T-helper 22 cell (primary cell): Measurements from ENCODE around the gene DMRT1.
"Not testable (repeated sequence)": the region's sequence is repeated elsewhere in the genome, so short reads cannot be mapped to it uniquely, and the experiment has no call there.

Experiments used
- DNase-seq: peaks from one replicate; pipeline ENCODE4 v3.0.0-alpha.2; 2020; ENCODE audit warnings: low read depth

Gene DMRT1

GRCh38 chr9:998299-999110 is 157.0 kb downstream of the DMRT1 start:
- not testable (repeated sequence) for DNase-seq

- DNase-seq = no peak
Observed at GRCh38 chr9:1001838-1002237, 160.3 kb downstream of the DMRT1 start.

GRCh38 chr9:1002678-1003077 is 161.2 kb downstream of the DMRT1 start:
- no peak for DNase-seq

GRCh38 chr9:1005043-1005667 is 163.7 kb downstream of the DMRT1 start:
- no peak for DNase-seq

- DNase-seq = no peak
Observed at GRCh38 chr9:1007312-1007711, 165.8 kb downstream of the DMRT1 start.

GRCh38 chr9:1008216-1008615 is 166.7 kb downstream of the DMRT1 start:
- no peak for DNase-seq

GRCh38 chr9:1009101-1009707 is 167.7 kb downstream of the DMRT1 start:
- DNase-seq = peak; percentile 21

- DNase-seq = no peak
Observed at GRCh38 chr9:1013021-1013420, 171.5 kb downstream of the DMRT1 start.

- DNase-seq = no peak
Observed at GRCh38 chr9:1014225-1014624, 172.7 kb downstream of the DMRT1 start.

GRCh38 chr9:1014640-1015039 is 173.1 kb downstream of the DMRT1 start:
- no peak for DNase-seq

- DNase-seq = no peak
Observed at GRCh38 chr9:1018121-1018520, 176.6 kb downstream of the DMRT1 start.
